Measurements from ENCODE around the gene FMOD.

Gene FMOD

DNA sequence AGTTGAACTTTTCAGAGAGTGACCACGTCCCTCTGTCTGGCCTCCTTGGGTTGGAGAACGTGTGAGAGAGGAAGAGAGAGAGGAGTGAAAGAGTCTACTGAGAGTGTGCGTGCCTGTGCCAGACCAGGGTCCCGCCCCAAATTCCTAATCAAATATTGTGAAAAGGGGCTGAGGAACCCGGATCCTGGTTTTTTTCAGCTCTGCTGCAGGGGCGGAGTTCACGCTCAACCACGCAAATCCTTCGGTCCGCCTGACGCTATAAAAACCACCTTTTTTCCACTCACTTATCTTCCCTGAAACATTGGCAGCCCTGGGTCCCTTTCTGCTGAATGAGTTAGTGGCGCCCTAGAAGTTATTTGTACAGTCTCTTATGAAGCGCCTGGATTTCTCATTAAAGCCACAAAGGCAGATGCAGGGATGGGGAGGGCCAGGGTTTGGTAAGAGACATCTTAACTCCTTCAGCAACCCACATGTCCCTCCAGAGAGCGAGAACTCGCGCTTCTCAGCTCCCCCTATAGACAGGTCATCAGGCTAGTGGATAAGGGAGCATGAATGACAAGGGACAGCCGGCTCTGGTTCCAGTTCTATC is at the start of gene FMOD:
Gene FMOD, minus strand, starts transcription at position 86 of the 589 bp plus-strand sequence. CDS start 2,852 bp downstream, outside the sequence.
- DNase-seq (ENCODE audit: low read depth in 3 of 3) = no peak

DNA sequence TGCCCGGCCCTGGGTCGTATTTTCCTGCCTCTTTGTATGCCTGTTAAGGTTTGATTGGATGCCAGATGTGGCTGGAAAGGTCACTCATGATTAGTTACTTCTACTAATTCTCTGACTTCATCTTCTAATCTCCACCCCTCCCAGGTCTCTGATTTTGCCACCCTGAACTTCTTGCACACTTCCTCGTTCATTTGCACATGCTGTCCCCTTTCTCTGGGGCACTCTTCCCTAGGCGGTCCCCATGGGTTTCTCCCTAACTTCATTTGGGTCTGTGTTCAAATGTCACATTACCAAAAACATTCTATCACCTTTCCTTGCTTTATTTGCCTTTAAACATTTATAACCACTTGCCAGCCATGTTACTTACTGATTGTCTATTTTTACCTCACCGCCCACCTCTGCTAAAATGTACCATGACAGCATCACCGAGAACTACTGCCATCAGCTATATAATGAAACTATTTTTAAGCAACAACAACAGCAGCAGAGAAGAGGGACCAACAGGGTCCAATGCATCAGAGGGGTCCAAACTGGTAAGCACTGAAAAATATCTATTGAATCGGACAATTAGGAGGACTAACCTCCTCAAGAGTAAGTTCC is 45.8 kb upstream of the FMOD start:
- DNase-seq (ENCODE audit: low read depth in 3 of 3) = no peak

- no peak for DNase-seq (ENCODE audit: low read depth in 3 of 3)
Measured at GRCh38 chr1:203395751-203396150, 44.8 kb upstream of the FMOD start.

DNA sequence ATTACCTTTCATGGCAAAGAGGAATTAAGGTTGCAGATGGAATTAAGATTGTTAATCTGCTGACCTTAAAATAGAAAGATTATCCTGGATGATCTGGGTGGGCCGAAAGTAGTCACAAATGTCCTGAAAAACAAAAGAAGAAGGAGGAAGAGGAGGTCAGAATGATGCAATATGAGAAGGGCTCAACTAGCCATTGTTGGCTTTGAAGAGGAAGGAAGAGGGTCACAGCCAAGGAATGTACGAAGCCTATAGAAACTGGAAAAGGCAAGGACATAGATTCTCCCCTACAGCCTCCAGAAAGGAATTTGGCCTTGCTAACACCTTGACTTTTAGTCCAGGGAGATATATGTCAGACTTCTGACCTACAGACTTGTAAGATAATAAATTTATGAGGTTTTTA is 39.4 kb upstream of the FMOD start:
- no peak for DNase-seq (ENCODE audit: low read depth in 3 of 3)

DNA sequence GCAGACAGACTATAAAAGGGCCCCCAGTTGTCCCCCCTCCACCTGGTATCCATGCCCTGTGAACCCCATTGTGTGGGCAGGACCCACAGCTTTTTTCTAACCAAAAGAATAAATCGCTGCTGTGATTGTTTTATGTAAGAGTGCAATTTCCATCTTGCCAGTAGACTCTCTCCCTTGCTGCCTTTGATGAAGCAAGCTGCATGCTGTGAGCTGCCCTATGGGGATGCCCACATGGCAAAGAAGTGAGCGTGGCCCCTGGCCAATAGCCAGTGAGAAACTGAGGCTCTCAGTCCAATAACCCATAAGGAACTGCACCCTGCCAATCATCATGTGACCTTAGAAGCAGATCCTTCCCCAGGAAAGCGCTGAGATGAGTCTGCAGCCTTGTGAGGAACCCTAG is 37.8 kb upstream of the FMOD start:
- DNase-seq (ENCODE audit: low read depth in 3 of 3) = no peak

DNA sequence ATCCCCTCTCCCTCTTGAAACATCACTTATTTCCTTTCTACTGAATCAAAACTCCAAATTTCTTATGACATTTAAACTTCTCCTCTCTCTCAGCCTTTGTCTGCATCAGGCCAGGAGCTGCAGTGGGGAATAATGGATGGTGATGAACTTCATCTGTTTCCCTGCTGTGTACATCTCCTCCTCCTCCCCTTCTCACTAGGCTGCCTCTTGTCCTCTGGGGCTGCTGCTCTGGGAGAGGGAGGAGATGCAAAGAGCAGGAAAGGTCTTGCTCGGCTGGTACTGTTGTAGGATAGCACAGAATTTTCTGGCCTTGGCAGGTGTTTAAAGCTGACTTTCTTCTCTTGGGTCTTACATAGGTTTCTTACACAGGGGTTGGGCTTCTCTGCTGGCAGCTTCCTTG is 31.1 kb upstream of the FMOD start:
- DNase-seq (ENCODE audit: low read depth in 3 of 3) = no peak

DNA sequence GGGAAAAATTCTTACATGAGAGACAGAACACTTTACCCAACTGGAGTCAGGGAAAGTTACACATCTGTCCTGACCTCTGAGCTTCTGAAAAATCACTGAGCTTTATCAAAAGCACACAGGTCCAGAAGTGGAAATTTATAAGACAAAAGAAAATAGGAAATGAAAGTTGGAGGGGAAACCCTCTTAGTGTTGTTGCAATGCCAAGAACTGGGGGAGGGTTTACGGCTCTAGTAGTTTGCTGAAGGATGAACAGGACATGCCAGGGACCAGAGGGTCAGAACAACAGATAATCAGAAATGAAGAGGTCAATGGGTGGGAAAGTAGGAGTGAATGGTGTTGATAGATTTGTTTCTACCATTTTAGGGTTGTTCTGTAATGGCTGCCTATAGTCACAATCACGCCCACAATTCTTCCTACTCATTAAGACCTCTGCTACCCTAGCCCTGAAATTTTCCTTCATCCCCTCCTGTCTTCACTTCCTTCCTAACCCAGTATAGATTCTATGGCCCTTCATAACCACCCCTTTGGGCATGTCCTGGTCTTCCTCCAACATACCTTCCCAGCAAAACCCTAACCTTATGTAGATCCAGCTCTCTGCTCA is 30.3 kb upstream of the FMOD start:
- DNase-seq (ENCODE audit: low read depth in 3 of 3) = no peak

DNA sequence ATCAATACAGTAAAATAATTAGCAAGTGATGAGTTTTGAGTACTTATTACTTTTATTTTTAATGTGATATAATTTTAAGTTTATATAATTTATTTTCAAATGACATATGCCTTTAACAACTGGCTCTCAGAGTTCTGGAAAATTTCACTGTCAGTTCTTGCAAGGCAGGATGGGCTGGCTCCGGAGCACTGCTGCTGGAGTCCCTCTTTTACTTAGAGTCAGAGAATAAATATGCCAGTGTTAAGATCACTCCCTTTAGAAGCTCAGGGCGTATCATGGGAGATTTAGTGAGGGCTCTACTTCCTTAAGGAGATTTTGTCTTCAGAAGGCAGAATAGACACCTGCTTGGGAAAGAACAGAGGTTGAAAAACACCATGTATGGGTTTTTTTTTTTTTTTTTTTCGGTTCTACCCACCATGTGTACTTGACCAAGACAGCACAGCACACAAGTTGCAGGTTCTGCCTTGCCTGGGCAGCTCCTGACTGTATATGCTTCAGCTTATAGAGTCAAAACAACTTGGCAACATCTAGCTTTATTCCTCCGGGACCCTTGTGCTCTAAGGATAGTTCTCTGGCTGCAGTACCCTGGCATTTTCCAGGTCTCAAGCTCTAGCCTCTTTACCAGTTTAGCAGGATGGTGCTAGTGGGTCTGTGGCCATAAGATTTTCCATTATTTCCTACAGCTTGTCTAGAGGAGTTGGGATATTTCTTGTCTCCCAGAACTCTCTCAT is 29.7 kb upstream of the FMOD start:
- no peak for DNase-seq (ENCODE audit: low read depth in 3 of 3)

- no peak for DNase-seq (ENCODE audit: low read depth in 3 of 3)
Measured at GRCh38 chr1:203379825-203380224, 28.9 kb upstream of the FMOD start.

DNA sequence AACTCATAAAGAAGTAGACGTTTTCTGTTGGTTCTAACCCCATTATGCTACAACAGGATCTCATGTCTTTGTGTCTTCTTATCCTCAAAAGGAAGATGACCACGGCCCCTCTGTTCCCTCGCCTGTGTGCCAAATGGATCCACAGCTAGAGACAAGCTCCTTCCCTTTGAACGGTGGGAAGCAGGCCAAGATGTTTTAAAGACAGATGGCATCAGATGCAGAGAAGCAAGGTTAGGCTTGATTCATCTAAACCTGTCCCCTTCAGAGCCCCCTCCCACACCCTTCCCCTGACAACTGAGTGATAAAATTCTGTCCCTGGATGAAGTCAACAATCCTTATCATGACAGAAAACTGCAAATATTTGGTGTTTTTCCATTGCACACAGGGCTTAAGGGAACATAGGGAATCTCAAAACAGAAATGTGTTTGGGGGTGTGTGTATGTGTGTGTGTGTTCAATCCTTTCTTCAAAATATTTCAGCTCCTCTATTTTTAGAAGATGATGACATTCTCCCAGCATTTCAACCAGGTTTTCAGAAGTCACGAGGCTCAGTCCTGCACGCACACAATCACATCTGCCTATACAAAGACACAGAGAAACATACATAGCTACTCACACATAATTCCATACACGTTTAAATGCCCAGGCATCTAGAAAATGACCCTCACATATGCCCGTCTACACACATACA is 27.8 kb upstream of the FMOD start:
- DNase-seq (ENCODE audit: low read depth in 3 of 3) = no peak

DNA sequence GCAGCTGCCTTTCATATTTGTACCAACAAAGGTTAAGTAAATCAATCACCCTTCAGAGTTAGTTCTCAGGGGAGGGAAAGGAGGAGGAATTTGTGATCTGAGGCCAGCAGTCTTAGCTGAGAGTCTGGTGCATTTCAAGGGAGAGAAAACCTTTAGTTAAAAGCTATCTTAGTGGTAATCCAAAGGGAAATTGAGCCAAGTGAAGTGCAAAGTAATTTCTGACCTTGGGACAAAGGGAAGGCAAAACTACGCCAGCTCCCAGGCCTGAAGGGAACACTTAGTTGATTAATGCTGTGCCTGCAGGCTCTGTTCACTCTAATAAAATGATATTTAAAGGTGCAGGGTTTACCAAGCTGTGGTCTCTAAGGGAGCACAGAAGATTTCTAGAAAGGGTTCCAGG is 23.1 kb upstream of the FMOD start:
- DNase-seq (ENCODE audit: low read depth in 3 of 3) = no peak

DNA sequence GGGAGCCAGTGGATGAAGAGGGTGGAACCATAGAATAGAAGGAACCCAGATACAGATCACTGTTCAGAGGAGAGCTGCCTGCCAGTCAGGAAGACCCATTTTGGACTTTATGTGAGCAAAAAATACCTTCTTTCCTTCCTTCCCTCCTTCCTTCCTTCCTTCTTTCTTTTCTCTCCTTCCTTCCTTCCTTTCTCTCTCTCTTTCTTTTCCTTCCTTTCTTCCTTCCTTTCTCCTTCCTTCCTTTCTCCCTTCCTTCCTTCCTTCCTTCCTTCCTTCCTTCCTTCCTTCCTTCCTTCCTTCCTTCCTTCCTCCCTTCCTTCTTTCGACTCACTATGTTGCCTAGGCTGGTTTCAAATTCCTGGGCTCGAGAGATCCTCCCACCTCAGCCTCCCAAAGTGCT is 22.1 kb upstream of the FMOD start:
- DNase-seq (ENCODE audit: low read depth in 3 of 3) = no peak

- DNase-seq (ENCODE audit: low read depth in 3 of 3) = no peak
Measured at GRCh38 chr1:203371288-203371687, 20.4 kb upstream of the FMOD start.

GRCh38 chr1:203369666-203370065 is 18.7 kb upstream of the FMOD start:
- DNase-seq (ENCODE audit: low read depth in 3 of 3) = no peak

GRCh38 chr1:203368624-203369451 is 17.9 kb upstream of the FMOD start:
- DNase-seq (ENCODE audit: low read depth in 3 of 3) = no peak

DNA sequence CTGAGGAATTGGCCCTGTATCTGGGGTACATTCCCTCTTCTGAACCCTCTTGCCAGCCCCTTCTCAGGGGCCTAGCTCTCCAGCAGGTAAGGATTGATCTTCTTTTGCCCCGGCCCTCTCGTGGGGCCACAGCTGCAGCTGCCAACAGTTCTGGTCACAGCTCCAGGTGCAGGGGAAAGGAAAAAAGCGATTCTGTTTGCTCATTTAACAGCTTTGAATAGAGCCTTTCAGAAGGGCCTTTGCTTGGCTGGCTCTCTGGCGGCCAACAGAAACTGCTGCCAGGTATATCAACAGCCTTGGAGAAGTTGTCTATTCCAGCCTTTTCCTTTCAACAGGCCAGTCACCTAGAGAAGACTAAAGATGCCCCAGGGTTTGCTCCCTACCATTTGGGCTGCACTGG is 16.1 kb upstream of the FMOD start:
- no peak for DNase-seq (ENCODE audit: low read depth in 3 of 3)

- DNase-seq (ENCODE audit: low read depth in 3 of 3) = no peak
Measured at GRCh38 chr1:203366476-203366875, 15.6 kb upstream of the FMOD start.

DNA sequence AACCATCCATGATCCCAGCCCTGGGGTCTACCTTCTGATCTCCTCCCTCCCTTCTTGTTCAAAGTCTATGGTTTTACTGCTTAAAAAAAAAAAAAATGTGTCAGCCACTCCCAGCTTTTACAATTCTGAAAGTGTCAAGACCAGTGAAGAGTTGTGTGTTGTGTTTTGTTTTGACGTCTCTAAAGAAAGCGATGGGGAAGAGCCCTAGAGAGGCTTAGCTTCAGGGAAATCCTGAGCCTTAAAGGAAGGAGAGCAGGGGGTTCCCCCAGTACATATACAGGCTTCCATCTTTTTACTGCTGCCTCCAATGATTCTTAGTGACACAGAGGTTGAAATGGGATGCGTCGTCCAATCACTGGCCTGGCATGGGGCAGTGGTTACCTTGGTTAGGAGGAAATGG is 13.9 kb upstream of the FMOD start:
- DNase-seq (ENCODE audit: low read depth in 3 of 3) = no peak

DNA sequence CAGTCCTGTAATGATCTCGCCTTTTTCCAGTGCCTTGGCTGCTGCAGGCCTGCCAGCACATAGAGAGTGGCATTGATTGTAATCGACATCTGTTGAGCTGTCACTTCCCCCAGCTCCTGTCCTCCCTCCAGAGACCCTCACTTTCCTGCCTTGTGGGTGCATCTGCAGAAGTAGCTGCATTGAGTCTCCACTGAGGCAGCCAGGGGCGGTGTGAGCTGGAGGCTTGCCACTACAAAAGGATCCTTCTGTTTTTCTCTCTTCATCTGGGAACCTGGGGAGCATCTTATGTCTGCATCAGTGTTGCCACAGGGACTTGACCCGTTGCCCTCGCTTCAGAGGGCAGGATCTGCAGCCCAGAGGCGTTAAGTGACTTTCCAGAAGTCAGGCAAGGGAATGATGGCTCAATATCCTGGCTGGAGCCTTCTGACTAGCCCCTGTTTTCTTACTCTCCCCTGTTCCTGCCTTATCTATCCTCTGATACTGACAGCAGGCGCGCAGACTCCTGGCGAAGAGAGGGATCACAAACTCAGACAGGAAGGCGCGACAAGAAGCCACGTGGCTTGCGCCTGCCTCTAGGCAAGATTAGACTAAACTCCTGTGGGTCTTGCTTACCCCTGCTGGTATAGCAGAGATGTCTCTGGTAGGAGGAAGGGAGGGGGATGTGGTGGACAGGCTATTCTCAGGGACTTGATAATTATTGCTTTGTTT is 13.3 kb upstream of the FMOD start:
- no peak for DNase-seq (ENCODE audit: low read depth in 3 of 3)

DNA sequence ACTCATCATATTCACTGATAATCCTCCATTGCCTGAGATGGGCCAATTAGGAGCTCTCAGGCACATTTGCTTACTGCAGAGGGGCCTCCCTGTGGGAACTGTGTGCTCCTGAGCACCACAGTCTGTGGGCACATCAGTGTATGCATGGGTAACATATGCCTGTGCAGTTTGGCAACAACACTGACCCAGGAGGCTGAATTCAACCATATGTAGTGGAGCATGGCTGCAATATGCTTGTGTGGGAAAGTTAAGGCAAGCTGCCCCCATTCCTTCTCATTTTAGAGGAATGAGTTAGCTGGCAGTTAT is 11.8 kb upstream of the FMOD start:
- DNase-seq (ENCODE audit: low read depth in 3 of 3) = no peak
